Fibroblast of villous mesenchyme (primary cell): Measurements from ENCODE around the gene SNX21. TPM values are rescaled to one million over a fixed set of nuclear protein-coding genes. Genes with fewer than 3 reads are reported as not detected.

Experiments used
- DNase-seq: peaks from one replicate; pipeline ENCODE4 v3.0.0-alpha.2; 2010; ENCODE audit warnings: low read depth
- H3K4me3 ChIP-seq: 2 replicates; pipeline ENCODE4 v1.5.1; 2011; ENCODE audit warnings: low read depth, mild to moderate bottlenecking, low read length
- CTCF ChIP-seq: IDR thresholded peaks from 2 replicates; pipeline ENCODE4 v1.5.1; 2012; ENCODE audit warnings: low read depth, mild to moderate bottlenecking, low read length; ENCODE audit not compliant: insufficient read depth
- total RNA-seq: library from RNA; depleted of rRNA; stranded (reverse); fragments of >200 nt; gene quantifications from 2 replicates; pipeline ENCODE4 v1.2.3, GENCODE V29; 2012

SNX21 gene
- total RNA-seq, 1 donor = 50.5 TPM

- no peak overlapping the region for H3K4me3 ChIP-seq
- no peak for DNase-seq
- no peak for TF ChIP-seq CTCF
Measured at GRCh38 chr20:45850238-45850637, 16.6 kb downstream of the SNX21 start.

GRCh38 chr20:45850926-45851325, 17.3 kb downstream of the SNX21 start:
- H3K4me3 ChIP-seq = no peak overlapping the region
- no peak for TF ChIP-seq CTCF
- DNase-seq = no peak

- DNase-seq = no peak
- no peak for TF ChIP-seq CTCF
Measured at GRCh38 chr20:45851501-45851900, 17.9 kb downstream of the SNX21 start.

GRCh38 chr20:45852326-45852725, 18.7 kb downstream of the SNX21 start:
- DNase-seq = no peak
- H3K4me3 ChIP-seq = no peak overlapping the region
- no peak for TF ChIP-seq CTCF

More at GRCh38 chr20:45851501-45851900, 17.9 kb downstream of the SNX21 start:
- no peak overlapping the region for H3K4me3 ChIP-seq

GRCh38 chr20:45853484-45853883, 19.9 kb downstream of the SNX21 start:
- DNase-seq = no peak
- TF ChIP-seq CTCF = no peak
- H3K4me3 ChIP-seq = no peak overlapping the region

GRCh38 chr20:45857114-45857881, 23.7 kb downstream of the SNX21 start, which contains the start of the genes ACOT8 and ZSWIM3:
ACOT8 (minus strand) TSS chr20:45857392; CDS start chr20:45857315, 77 bp downstream.
ZSWIM3 (plus strand) TSS chr20:45857614; CDS start chr20:45857826, 212 bp downstream.
- peak; percentile 100 for DNase-seq
- no peak for TF ChIP-seq CTCF
- peak within 1 kb of the TSS; percentile 81 for H3K4me3 ChIP-seq
